ENCODE measurements around the gene PPP1R1A. TPM values are rescaled to one million over a fixed set of nuclear protein-coding genes. Genes with fewer than 3 reads are reported as not detected.

Gene PPP1R1A
- total RNA-seq, 1 experiment from 2014 or later, result 8.5 TPM

GRCh38 chr12:54558311-54558710 lies 30.1 kb downstream of the PPP1R1A start:
- Histone ChIP-seq H3K27ac (ENCODE audit: insufficient read length, low read depth, low read length) (no peak overlapping the region), H2AK5ac (ENCODE audit: insufficient read length, low read length) (no peak overlapping the region), H3K9ac (ENCODE audit: extremely low read depth, insufficient read length, low read length) (no peak overlapping the region), H3K14ac (ENCODE audit: insufficient read depth, low read length) (no peak overlapping the region), H3K79me2 (ENCODE audit: insufficient read depth, low read length) (no peaks in the 10 kb centered on the region), H3K18ac (ENCODE audit: insufficient read length, low read depth, low read length) (no peak overlapping the region), H4K5ac (ENCODE audit: insufficient read length, low read depth, low read length) (no peak overlapping the region), H2BK12ac (ENCODE audit: insufficient read length, low read depth, low read length) (no peak overlapping the region), H3T11ph (ENCODE audit: low read length) (no peak overlapping the region), H3K27me3 (ENCODE audit: insufficient read depth, low read length) (peaks cover 40% of the 10 kb centered on the region; the same call in 1 of the 2 replicates), H3K4me2 (ENCODE audit: insufficient read depth, insufficient read length, low read length) (no peak overlapping the region), H3K23me2 (ENCODE audit: insufficient read length, low read depth, low read length, poor library complexity, severe bottlenecking) (peaks cover 4% of the 10 kb centered on the region), H2BK15ac (ENCODE audit: low read depth, low read length) (no peak overlapping the region), H4K20me1 (ENCODE audit: control insufficient read depth, insufficient read depth, insufficient read length) (no peaks in the 10 kb centered on the region), H3K4ac (ENCODE audit: low read depth, low read length) (no peak overlapping the region), H3K56ac (ENCODE audit: insufficient read length, low read depth, low read length) (no peak overlapping the region), H4K91ac (ENCODE audit: insufficient read length, low read depth, low read length) (no peak overlapping the region), H3K79me1 (ENCODE audit: insufficient read depth, low read depth, low read length, poor library complexity, severe bottlenecking) (no peaks in the 10 kb centered on the region), H2AFZ (ENCODE audit: low read length) (no peak overlapping the region), H3K9me3 (ENCODE audit: control insufficient read depth, low read depth, low read length) (no peaks in the 10 kb centered on the region), H3K4me1 (ENCODE audit: insufficient read depth, low read length) (no peaks in the 10 kb centered on the region), H3K23ac (ENCODE audit: insufficient read length, low read depth, low read length) (no peak overlapping the region), H2BK5ac (ENCODE audit: insufficient read length, low read length) (no peak overlapping the region), H2BK20ac (ENCODE audit: low read depth, low read length, poor library complexity, severe bottlenecking) (no peak overlapping the region), H2BK120ac (ENCODE audit: low read depth, low read length, poor library complexity, severe bottlenecking) (no peak overlapping the region), H4K8ac (replicated peaks; ENCODE audit: insufficient read length, low read depth, low read length) (no peak overlapping the region)
- Mint-ChIP-seq H3K9me3 (no peaks in the 10 kb centered on the region), H3K4me3 (no peak overlapping the region), H3K4me1 (peaks cover 15 to 22% of the 10 kb centered on the region in 2 experiments), H3K36me3 (ENCODE audit: insufficient read depth in 1 of 3, low read depth in 3 of 3) (no peaks in the 10 kb centered on the region), H3K27ac (no peak overlapping the region), H3K27me3 (ENCODE audit: low read depth) (peaks cover 42% of the 10 kb centered on the region)
- no peak for DNase-seq
- TF ChIP-seq CTCF (conservative IDR thresholded peaks at IDR 0.05), result no peak
- no CpG with 5 or more reads among the region's 5 CpGs for WGBS (ENCODE audit: extremely low coverage, insufficient read length, low lambda C conversion rate)
